NCI-H2196 (cell line): ENCODE measurements around the gene PRSS2.

Experiments used
- DNase-seq: peaks from one replicate; lab custom pipeline; 2025; ENCODE audit not compliant: unreplicated experiment; lab: John Stamatoyannopoulos, UW

The PRSS2 gene

DNA sequence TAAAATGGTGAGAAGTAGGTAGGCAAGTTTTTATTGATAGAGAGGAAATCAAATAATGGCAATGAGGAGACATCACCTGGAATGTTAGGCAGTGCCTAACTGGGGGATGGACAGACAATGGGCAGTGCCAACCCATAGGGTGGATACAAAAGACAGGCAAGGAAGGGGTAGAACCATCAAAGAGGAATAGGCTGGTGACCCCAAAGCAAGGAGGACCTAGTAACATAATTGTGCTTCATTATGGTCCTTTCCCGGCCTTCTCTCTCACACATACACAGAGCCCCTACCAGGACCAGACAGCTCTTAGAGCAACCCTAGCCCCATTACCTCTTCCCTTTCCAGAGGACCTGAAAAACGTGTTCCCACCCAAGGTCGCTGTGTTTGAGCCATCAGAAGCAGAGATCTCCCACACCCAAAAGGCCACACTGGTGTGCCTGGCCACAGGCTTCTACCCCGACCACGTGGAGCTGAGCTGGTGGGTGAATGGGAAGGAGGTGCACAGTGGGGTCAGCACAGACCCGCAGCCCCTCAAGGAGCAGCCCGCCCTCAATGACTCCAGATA is 30.0 kb downstream of the PRSS2 start:
- DNase-seq, result no peak

DNA sequence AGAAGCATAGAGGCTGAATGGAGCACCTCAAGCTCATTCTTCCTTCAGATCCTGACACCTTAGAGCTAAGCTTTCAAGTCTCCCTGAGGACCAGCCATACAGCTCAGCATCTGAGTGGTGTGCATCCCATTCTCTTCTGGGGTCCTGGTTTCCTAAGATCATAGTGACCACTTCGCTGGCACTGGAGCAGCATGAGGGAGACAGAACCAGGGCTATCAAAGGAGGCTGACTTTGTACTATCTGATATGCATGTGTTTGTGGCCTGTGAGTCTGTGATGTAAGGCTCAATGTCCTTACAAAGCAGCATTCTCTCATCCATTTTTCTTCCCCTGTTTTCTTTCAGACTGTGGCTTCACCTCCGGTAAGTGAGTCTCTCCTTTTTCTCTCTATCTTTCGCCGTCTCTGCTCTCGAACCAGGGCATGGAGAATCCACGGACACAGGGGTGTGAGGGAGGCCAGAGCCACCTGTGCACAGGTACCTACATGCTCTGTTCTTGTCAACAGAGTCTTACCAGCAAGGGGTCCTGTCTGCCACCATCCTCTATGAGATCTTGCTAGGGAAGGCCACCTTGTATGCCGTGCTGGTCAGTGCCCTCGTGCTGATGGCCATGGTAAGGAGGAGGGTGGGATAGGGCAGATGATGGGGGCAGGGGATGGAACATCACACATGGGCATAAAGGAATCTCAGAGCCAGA is 31.0 kb downstream of the PRSS2 start:
- no peak for DNase-seq

DNA sequence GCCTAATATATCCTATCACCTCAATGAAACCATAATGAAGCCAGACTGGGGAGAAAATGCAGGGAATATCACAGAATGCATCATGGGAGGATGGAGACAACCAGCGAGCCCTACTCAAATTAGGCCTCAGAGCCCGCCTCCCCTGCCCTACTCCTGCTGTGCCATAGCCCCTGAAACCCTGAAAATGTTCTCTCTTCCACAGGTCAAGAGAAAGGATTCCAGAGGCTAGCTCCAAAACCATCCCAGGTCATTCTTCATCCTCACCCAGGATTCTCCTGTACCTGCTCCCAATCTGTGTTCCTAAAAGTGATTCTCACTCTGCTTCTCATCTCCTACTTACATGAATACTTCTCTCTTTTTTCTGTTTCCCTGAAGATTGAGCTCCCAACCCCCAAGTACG is 31.5 kb downstream of the PRSS2 start:
- no peak for DNase-seq

DNA sequence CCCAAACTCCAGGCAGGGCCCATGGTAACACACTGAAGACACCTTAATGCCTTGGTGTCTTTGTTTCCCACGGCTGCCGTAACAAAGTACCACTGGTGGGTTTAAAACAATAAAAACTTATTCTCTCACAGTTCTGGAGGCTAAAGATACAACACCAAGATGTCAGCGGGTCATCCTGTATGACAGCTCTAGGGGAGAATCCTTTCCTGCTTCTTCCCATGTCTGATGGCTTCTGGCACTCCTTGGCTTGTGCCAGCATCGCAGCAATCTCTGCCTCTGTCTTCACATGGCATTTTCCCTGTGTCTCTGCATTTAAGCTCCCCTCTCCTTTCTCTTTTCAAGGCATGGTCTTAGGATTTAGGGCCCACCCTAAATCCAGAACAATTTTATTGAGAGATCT is 33.1 kb downstream of the PRSS2 start:
- DNase-seq, result no peak

DNA sequence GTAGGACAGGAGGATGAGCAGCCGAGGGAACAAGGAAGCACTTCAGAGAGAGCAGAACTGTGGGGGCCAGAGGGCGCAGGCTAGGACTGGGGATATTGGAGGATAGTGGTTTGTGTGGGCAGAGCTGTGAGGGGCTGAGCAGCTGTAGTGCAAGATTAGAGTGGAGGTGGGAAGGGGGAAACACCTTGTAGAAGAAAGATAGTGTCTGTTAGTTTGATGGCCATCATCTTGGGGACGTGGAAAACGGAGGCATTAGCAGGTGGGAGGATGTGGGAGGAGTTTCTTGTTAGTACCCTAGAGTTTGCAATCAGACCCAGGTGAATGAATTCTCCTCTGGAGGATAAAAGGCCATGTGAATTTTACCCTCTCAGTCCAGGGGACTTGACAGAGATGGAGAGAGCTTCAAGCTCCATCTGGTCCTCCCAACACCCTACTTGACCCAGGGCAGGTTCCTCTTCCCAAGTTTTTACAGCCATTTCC is 34.0 kb downstream of the PRSS2 start:
- no peak for DNase-seq

DNA sequence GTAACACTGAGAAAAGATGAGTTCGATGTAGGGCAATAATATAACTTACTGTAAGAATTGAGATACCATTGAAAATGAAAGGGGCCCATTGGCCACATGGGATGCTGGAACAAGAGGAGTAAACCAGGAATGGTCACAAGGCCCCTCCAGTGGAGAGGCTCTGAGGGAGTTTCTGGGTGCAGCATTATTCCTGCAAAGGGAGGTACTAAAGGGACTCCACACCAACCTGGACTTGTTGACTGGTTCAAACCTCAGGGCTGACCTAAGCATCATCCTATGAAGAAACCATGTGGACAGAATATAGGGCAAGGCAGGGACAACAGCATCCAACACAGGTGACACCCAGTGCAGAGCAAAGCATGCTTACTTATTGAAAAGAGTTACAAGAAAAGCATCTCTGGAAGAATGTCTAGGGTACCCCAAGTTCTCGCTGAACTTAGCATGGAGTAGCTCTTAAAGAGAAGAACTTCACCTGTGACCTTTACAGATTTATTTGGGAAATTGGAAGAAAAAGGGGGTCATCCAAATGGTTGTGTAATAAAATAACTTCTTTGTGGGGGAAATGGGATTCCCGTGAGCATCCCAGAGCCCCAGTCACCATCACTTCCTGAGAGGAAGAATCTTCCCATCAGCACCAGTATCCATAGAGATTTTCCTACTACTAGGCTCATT is 34.7 kb downstream of the PRSS2 start:
- DNase-seq, result no peak

DNA sequence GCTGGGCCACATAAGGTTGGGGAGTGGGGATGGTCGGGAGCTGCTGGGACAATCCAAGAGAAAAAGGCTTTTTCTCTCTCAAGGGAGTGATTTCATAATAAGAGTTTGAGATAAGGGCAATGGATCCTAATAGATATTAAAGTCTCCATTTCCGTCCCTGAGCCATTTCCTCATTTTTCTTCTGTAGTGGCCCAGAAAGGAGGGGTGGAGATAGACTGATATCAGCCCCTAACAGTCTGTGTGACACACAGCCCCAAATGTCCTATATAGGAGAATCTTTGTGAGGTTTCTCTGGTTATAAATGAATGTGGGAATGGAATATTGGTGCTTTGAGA is 35.2 kb downstream of the PRSS2 start:
- no peak for DNase-seq

DNA sequence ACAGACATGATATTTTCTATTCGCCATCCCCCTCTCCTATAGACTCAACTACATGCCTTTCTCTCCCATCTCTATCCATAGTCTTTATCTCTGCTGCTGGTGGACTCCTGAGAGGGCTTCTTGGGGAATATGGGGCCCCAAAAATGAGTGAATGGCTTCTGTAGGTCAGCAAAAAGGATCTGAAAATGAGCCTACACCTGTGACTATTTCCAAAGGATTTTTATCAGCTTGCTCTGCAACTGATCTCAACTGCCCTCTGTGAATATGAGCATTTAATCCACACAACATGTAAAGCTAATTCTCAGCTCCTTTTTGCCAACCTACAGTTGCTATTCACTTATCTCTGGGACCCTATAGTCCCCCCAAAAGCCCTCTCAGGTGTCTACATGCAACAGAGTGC is 36.2 kb downstream of the PRSS2 start:
- no peak for DNase-seq

DNA sequence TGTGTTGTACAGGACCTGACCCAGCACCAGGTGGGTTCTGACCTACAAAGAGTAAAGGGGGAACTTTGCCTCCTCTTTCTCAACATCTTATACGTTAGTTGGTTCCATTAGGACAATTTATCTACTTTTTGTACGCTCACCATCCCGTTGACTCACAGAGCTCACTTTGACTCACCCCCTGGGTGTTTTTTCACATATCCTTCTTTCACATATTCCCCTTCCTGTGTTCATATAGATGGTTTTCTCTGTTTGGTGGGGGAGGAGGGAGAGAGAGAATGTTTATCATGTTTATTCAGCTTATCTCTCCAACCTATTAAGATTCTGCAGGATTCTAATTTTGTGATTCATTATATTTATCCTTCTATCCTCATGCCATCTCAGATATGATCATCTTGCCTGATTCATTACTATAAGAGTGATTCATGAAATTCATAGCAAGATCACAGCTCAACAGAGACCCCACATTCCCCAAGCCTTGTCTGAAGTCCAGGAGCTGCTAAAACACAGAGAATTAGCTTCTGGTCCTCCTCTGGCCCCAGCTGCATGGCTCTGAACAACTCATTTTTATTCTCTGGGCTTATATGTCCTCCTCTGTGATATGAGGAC is 37.2 kb downstream of the PRSS2 start:
- DNase-seq, result no peak

DNA sequence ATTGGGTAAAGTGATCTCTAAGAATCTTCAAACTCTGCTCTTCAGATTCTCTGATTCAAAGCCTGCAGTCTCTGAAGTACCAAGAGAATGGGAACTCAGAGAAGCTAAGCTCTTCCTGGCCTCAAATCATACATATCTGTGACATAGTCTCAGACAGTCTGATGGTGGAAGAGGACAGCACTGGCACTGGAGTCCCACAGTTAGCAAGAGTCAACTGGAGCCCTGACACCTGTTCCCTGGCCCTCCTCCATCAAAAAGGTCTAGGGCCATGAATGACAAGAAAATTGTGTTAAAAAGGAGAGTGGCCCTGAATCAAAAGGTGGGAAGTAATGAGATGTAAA is 37.7 kb downstream of the PRSS2 start:
- DNase-seq, result no peak

DNA sequence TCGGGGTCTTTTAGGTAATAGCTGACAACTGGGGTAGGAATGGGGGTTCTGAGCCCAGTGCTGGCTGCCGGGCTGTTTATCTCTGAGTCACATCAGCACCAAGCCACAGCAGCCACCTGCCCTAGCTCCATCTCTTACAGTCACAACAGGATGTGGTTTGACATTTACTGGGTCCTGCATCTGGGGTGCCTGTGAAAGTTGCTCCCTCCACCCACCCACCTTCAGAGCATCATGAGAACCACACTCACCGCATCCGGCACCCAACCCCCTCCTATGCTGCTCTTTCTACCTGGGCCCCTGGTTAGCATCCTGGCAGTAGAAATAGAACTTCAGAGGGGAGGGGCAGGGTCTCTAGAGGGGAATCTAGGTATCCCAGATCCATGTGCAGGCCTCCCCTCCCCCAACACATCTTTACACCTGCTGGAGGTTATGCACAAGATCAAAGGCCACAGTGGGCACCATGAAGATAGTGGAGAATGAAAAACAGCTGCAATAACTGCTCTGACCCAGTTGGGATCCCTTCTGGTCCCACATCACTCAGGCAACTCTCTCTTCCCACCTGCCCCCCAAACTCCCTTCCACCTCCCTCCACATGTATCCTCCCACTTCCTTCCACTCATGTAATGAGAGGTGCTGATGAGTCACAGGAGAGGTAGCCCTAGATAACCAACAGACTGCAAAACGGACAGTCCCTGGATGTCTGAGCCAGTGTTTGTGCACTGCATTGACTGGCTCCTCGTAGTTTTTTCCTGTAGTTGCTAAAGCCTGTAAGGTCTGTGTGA is 38.2 kb downstream of the PRSS2 start:
- DNase-seq, result no peak

DNA sequence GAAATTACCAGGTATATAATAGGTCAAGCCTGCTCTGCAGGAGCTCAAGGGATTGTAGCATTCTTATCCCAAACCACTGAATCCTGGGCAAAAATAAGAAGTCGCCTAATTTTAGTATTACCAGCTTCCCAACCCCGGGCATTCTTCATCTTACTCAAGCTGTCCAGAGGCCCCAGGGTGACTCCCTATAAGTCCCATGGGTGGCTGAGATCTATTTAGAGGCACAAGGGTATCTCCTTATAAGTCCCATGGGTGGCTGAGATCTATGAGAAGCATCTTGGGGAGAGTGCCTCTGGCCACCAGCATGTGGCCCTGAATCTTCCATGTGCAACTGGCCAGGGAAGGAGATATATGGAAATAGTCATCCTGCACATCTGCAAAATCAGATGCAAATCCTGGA is 38.9 kb downstream of the PRSS2 start:
- no peak for DNase-seq

DNA sequence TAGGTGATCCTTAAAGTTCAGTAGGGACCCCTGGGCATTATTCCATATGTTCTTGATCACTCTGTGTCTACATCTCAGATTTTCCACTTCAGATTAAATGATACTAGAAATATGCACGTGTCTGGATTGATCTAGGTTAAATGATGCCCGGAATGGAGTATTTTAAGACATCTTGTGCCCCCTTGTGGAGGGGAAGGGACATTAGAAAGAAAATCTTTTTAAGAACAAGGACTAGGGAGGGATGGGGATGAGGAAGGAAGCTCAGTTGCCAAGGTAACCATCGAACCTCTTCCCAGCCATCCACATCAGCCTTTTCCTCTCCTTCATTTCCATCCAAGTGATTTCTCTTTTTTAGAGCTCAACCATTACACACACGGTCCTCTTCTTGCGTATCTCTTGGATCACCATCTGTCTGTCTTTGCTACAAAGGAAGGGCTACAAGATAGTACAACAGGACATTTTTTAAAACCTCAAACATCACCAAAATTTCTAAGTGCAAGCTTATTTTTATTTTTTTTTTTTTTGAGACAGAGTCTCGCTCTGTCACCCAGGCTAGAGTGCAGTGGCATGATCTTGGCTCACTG is 40.5 kb downstream of the PRSS2 start:
- DNase-seq, result peak; percentile 14

DNA sequence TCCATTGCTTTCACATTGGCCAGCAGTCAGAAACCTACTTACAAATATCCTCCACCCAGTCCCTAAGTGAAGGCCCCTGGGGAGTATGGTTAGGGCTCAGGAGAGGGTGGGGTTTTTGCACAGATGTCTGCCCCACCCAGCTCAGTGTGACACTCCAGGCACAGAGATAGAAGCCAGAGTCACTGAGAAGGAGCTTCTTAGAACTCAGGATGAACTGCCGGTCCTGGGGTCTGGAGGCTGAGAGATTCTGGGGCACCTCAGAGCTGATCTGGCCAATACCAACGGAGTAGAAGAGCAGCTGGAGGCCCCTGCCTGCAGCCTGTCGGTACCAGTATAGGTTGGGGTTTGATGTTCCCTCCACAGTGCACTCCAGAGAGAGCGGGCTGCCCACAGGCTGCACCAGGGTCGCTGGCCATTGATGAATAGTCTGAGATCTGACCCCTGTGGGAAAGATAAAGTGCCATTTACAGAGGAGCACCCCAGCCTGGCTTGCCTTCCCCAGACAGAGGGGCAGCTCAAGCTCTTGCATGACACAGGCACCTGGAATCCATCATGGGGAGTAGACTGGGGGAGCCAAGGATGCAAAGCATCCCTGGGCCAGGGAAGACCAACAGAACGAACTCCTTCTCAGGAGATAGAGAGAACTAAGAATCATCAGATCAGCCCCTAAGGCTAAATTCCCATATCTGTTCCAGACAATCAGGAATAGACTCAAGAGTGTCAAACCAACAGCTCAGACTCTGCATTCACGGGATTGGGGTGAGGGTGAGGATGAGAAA is 41.9 kb downstream of the PRSS2 start:
- DNase-seq, result no peak

DNA sequence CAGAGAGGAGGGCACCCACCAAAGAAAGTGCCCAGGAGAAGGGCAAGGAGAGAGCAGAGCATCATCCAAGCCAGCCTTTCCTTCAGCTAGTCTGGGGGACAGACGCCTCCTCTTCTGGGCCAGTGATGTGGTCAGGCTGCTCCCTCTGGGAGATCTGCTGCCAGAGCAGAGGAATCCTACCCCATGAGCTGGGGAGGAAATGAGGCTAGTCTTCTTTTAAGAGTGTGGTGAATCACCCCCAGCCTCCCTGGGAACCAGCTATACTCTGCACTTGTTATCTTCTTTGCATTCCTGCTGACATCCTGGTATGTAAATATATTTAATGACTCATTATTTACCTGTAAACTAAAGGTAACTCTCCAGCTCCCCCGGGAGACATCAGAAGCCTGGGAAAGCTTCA is 42.5 kb downstream of the PRSS2 start:
- DNase-seq, result no peak

DNA sequence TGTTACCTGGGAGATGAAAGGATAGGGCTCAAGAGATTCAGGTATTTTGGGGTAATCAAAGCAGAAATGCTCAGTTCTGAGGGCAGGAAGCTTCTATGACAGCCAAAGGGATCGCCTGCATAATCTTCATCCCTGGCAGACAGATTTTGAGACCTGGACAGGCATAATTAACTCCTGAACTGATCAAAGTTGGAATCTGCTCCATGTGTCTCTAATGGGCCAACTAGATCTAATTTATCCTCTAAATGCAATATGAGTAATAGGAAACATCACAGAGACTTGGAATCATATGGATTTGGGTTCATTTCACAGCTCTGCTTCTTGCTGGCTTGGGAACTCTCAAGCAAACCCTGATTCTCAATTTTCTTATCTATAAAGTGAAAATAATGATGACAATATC is 42.9 kb downstream of the PRSS2 start:
- no peak for DNase-seq

DNA sequence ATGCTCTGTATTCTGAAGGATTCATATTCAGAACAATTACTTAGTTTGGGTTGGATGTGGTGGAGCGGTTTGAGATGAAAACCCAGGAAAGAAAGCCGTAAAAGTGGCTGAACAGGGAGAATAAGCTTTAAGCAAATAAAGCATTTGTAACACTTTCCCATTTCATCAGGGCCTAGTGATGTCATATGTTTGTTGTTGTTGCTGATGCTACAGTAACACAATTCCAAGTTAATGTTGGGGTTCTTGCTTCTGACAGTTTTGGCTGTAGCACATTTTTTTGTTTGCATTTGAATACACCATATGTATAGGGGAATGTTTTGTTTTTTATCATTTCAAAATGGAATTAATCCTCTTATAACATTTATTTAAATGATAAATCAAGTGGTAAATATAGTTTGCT is 43.7 kb downstream of the PRSS2 start:
- no peak for DNase-seq

DNA sequence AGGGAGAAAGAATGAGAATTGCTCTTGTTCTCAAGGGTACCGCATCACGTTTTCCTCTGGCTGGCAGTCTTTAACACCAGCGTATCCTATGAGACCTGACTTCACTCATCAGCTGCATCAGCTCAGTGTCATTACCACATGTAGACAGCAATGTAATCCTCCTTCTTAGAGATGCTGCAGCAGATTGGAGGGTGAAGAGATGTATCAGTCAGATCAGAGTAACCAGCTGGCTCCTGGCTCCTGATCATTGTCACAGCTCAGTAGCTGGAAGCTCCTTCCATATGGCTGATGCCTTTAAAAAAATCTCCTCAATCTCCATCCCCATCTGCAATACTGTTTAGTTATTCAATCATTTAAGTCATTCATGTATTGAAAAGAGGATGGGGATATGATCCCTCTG is 44.4 kb downstream of the PRSS2 start:
- DNase-seq, result no peak

DNA sequence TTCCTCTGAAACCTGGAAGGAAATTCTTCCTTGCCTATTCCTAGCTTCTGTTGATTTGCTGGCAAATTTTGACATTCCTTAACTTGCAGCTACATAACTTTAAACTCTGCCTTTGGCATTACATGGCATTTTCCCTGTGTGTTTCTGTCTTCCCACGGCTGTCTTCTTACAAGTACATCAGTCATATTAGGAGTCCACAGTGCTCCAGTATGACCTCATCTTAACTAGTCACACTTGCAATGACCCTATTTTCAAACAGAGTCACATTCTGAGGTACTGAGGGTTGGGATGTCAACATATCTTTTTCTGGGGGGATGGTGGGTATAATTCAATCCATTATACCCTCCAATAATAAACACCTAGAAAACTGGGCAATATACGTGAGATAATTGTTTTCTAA is 46.7 kb downstream of the PRSS2 start:
- no peak for DNase-seq

DNA sequence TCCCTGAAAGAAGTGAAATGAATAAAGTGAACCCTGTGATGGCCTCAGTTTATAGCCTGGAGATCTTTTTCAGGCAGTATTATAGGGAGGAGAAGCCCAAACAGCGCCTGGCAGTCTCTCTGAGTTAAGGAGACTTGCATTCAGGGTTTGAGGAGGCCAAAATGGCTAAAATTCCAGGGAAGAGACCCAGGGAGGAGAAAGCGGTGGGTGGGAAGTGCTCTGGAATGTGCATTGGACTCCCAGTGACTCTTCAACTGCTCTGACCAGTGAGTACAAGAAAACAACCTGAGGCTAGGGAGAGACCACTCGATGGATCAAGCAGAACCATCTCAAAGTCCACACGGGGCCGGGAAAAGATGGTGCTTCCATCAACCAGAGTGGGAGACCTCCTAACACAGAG is 48.8 kb downstream of the PRSS2 start:
- no peak for DNase-seq

DNA sequence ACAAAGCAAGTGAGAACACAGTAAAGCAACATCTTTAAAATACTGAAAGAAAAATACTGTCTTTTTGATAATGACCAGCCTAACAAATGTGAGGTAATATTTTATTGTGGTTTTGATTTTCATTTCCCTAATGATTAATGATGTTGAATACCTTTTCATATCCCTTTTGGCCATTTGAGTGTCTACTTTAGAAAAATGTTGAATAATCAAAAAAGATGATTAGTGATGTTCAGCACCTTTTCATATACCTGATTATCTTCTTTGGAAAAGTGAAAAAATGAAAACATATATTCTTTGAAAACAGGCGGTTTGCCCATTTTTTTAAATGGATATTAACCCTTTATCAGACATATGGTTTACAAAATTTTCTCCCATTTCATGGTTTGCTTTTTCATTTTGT is 51.9 kb downstream of the PRSS2 start:
- no peak for DNase-seq
